GM12878 (cell line): ENCODE results near the gene CAPN9. TPM values are rescaled to one million over a fixed set of nuclear protein-coding genes. Genes with fewer than 3 reads are reported as not detected.

Source experiments
- ATAC-seq: fragments of 200-7000 bp; cut with Tn5 transposase; 3 replicates; pipeline ENCODE4 v1.9.1; 2020; ENCODE audit warnings: mild to moderate bottlenecking, moderate library complexity
- BruUV-seq: library from RNA; stranded (reverse); fragments of 400-500 nt; replicated peaks from 2 replicates; lab custom pipeline; 2021; lab: Mats Ljungman, UMichigan
- CTCF ChIA-PET: fragments of 300-600 bp; sonication (Branson Sonifier 250); formaldehyde crosslinking; extraction: SDS; loops from one replicate; lab custom pipeline; 2021; ENCODE audit warnings: inconsistent platforms; lab: Yijun Ruan, JAX
- POLR2A ChIA-PET: fragments of 350-600 bp; formaldehyde crosslinking; extraction: SDS; loops from one replicate; lab custom pipeline; 2021; ENCODE audit warnings: inconsistent platforms; lab: Charles Lee
- RAD21 ChIA-PET: fragments of 300-600 bp; sonication (Branson Sonifier 250); formaldehyde crosslinking; loops from one replicate; lab custom pipeline; 2023; ENCODE audit warnings: antibody characterized with exemption; ENCODE audit not compliant: unreplicated experiment; lab: Charles Lee
- SMC1A ChIA-PET: fragments of 300-600 bp; sonication (Branson Sonifier 250); formaldehyde crosslinking; loops from one replicate; lab custom pipeline; 2023; ENCODE audit not compliant: unreplicated experiment, uncharacterized antibody; lab: Charles Lee
- DNase-seq: peaks from one replicate; pipeline ENCODE4 v3.0.0-alpha.2; 2011; ENCODE audit warnings: low read depth, low spot score
- FAIRE-seq: peaks from 3 replicates; lab custom pipeline; 2011; peaks lifted over from hg19 to GRCh38; lab: Jason Lieb, UNC
- H2AFZ ChIP-seq: 2 replicates; pipeline ENCODE4 v1.6.0; 2011; ENCODE audit warnings: low read depth, low read length, control low read depth; ENCODE audit not compliant: control insufficient read depth
- H3K27ac ChIP-seq: 2 replicates; pipeline ENCODE4 v1.5.1; 2011; ENCODE audit warnings: control low read depth; ENCODE audit not compliant: control insufficient read depth, insufficient read depth
- H3K27me3 ChIP-seq, 2 experiments: replicated peaks in 1 of 2; 2 replicates each; pipeline versions ENCODE4 v1.6.0 to v1.6.1; 2011; ENCODE audit warnings: low read length in 1 of 2; ENCODE audit not compliant: control insufficient read depth in 2 of 2, insufficient read depth in 2 of 2
- H3K36me3 ChIP-seq, 2 experiments: 2 replicates each; pipeline ENCODE4 v1.5.1; 2011; ENCODE audit warnings: low read length in 1 of 2; ENCODE audit not compliant: control insufficient read depth in 2 of 2, insufficient read depth in 2 of 2
- H3K4me1 ChIP-seq: 2 replicates; pipeline ENCODE4 v1.6.1; 2011; ENCODE audit warnings: mild to moderate bottlenecking, low read length, moderate library complexity, mixed read lengths; ENCODE audit not compliant: control insufficient read depth, insufficient read depth
- H3K4me2 ChIP-seq: 2 replicates; pipeline ENCODE4 v1.6.0; 2011; ENCODE audit warnings: control low read depth; ENCODE audit not compliant: control insufficient read depth, insufficient read depth
- H3K4me3 ChIP-seq: fragments of 200-600 bp; sonication (generic); 2 replicates; pipeline ENCODE4 v1.5.1; 2016
- H3K79me2 ChIP-seq: 2 replicates; pipeline ENCODE4 v1.6.0; 2011; ENCODE audit warnings: low read length; ENCODE audit not compliant: control insufficient read depth, insufficient read depth
- H3K9ac ChIP-seq: 2 replicates; pipeline ENCODE4 v1.8.0; 2011; ENCODE audit warnings: low read length, control low read depth, mixed read lengths; ENCODE audit not compliant: control insufficient read depth, insufficient read depth
- H3K9me3 ChIP-seq: replicated peaks from 3 replicates; pipeline ENCODE4 v1.5.1; 2011; ENCODE audit warnings: mild to moderate bottlenecking, low read length; ENCODE audit not compliant: control insufficient read depth, insufficient read depth
- H4K20me1 ChIP-seq: 2 replicates; pipeline ENCODE4 v1.6.0; 2011; ENCODE audit not compliant: control insufficient read depth, insufficient read depth
- CBX5 ChIP-seq: sonication (generic); IDR thresholded peaks from 2 replicates; pipeline ENCODE4 v1.6.1; 2016; ENCODE audit warnings: low read depth, moderate library complexity, mild to moderate bottlenecking, inconsistent platforms
- NFYA ChIP-seq: IDR thresholded peaks from 2 replicates; pipeline ENCODE4 v1.6.1; 2011; ENCODE audit warnings: low read depth, mild to moderate bottlenecking, low read length, improper control_type of control experiment, borderline replicate concordance
- SMAD5 ChIP-seq: IDR thresholded peaks from 2 replicates; pipeline ENCODE4 v1.6.1; 2016; ENCODE audit warnings: antibody characterized with exemption, low read depth
- STAT1 ChIP-seq: fragments of 450-650 bp; conservative IDR thresholded peaks from 2 replicates; pipeline ENCODE4 v1.6.1; 2014; ENCODE audit warnings: antibody characterized with exemption, mild to moderate bottlenecking
- TAF1 ChIP-seq: IDR thresholded peaks from 2 replicates; pipeline ENCODE4 v1.6.1; 2011; ENCODE audit warnings: mild to moderate bottlenecking, low read depth, low read length, borderline replicate concordance
- ZNF592 ChIP-seq: fragments of 450-650 bp; IDR thresholded peaks from 2 replicates; pipeline ENCODE4 v1.6.1; 2017; ENCODE audit warnings: mild to moderate bottlenecking, moderate library complexity
- ZZZ3 ChIP-seq: IDR thresholded peaks from 2 replicates; pipeline ENCODE4 v1.6.1; 2011; ENCODE audit warnings: low read depth; ENCODE audit not compliant: control insufficient read depth, insufficient read length
- WGBS: methylation state at CpG from one replicate; pipeline ENCODE4 v1.1.6; 2016; ENCODE audit warnings: low lambda C conversion rate; ENCODE audit not compliant: insufficient replicate concordance, insufficient coverage; ENCODE audit errors: missing lambda C conversion rate; 5-methylcytosine and 5-hydroxymethylcytosine counted together
- in situ Hi-C: fragments of 300-500 bp; cut with MboI; formaldehyde crosslinking; loops from 9 replicates; pipeline ENCODE4 v1.14.3; 2018; ENCODE audit warnings: mixed read lengths
- intact Hi-C: fragments of 100-400 bp; cut with micrococcal nuclease; formaldehyde crosslinking; loops from one replicate; pipeline ENCODE4 v1.14.2; 2022; ENCODE audit not compliant: unreplicated experiment
- polyA plus RNA-seq, 11 experiments: library from polyadenylated mRNA; depleted of rRNA in 4 of 11; unstranded in 6 of 11; stranded (reverse) in 5 of 11; fragments of >200 nt; fragmentation: Nextera tagmentation in 4 of 11; fragmentation: Illumina TruSeq in 1 of 11; extraction: Ambion mirVana in 4 of 11; extraction: Trizol in 1 of 11; gene quantifications; 1 replicate in 1 of 11; 2 replicates in 10 of 11; pipeline versions ENCODE4 v1.2.1 to v1.2.3, GENCODE V29; 2011 to 2016; ENCODE audit warnings: inconsistent platforms in 2 of 11, missing spikeins in 2 of 11, low read depth in 1 of 11
- total RNA-seq, 4 experiments: library from RNA; depleted of rRNA in 3 of 4; stranded (reverse); fragments of >200 nt in 3 of 4; fragmentation: Illumina TruSeq in 1 of 4; extraction: Trizol in 1 of 4; gene quantifications; 2 replicates each; pipeline versions ENCODE4 v1.2.1 to v1.2.3, GENCODE V29; 2013 to 2021

The CAPN9 gene
- total and polyA plus RNA-seq, 10 of the 15 experiments (the other 5 are each of a cell fraction or from before 2014, with no cell fraction given) = not detected

- DNase-seq = no peak
- POLR2A ChIA-PET = no interaction called here
- Histone ChIP-seq H3K27me3 (peaks cover 0 to 2% of the 10 kb centered on the region in 2 experiments; a peak in 2 of 4 replicates), H3K4me3 (no peak overlapping the region), H3K27ac (no peak overlapping the region), H3K9ac (no peak overlapping the region), H4K20me1 (no peaks in the 10 kb centered on the region), H3K4me2 (no peak overlapping the region), H3K79me2 (no peaks in the 10 kb centered on the region), H3K4me1 (no peaks in the 10 kb centered on the region), H3K36me3 (no peaks in the 10 kb centered on the region), H2AFZ (no peak overlapping the region), H3K9me3 (no peaks in the 10 kb centered on the region)
- no peak for ATAC-seq
- no peak for FAIRE-seq
- TF ChIP-seq TAF1 (no peak), STAT1 (no peak), ZNF592 (no peak), ZZZ3 (no peak), SMAD5 (no peak), NFYA (no peak), CBX5 (no peak)
- intact Hi-C loops = no loop called here
- RAD21 ChIA-PET = no interaction called here
- SMC1A ChIA-PET = no interaction called here
- no TSS peak for BruUV-seq
- in situ Hi-C loops = no loop called here
- WGBS = 26% methylated on average over 4 of the region's 4 CpGs
- CTCF ChIA-PET = no interaction called here
Observed at GRCh38 chr1:230828421-230828820, 81.2 kb downstream of the CAPN9 start.
